Measurements from ENCODE around the gene ELOVL3.

ELOVL3 gene, protein sequence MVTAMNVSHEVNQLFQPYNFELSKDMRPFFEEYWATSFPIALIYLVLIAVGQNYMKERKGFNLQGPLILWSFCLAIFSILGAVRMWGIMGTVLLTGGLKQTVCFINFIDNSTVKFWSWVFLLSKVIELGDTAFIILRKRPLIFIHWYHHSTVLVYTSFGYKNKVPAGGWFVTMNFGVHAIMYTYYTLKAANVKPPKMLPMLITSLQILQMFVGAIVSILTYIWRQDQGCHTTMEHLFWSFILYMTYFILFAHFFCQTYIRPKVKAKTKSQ
- long read RNA-seq, result 0 reads

DNA sequence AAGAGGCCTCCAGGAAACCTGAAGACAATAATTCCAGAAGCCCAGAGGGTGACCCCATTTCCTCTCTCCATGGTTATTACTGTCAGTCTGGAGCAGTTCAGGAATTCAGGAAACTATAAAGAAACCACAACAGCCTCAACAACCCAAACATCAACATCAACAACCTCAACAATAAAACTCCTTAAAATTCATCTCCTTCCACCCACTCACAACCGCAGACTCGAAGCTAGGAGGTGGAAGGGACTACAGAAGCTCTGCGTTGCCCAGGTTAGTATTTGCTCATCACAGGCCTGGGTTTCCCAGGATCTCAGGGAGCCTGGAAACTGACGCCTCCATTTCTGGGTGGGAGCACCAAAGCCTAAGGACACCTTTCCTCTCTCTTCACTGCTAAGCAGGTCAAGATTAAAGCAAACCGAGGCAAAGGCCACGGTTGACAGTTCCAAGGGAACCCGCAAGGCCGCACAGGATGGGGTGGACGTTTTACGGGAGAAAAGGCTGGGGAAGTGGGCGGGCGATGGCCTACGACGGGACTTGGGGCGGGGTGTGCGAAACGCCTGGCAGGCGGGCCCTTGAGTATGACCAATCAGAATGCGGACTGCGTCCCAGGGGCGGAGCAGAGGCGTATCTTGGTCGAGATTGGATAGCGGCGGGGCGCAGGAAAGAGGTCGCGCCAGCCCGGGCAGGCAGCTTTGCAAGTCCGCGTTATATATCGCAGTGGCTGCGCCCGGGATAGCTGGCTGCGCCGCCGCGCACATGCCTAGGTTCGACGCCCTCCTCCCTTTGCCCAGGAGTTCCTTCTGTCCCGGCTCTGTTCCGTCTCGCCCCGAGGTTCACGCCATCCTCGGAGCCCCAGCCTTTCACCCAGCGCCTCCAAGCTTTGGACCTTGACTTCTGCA, at the start of gene ELOVL3:
TSS of gene ELOVL3 (plus strand) at position 654 of the 896 bp plus-strand sequence. CDS start 250 bp downstream, outside the sequence.
- H3K27me3 ChIP-seq (ENCODE audit: insufficient read depth, poor library complexity, severe bottlenecking), result peaks cover 5% of the 10 kb centered on the region
- H3K4me3 ChIP-seq (replicated peaks; ENCODE audit: insufficient read depth, low read length), result peak within 1 kb of the TSS; percentile 40
- DNase-seq (ENCODE audit: low read depth in 1 of 2, low spot score in 1 of 2), result peak; percentile 84 to 85
- peak within 1 kb of the TSS; percentile 52 for H3K27ac ChIP-seq (replicated peaks)
- no peak for TF ChIP-seq REST (IDR thresholded peaks at IDR 0.05; ENCODE audit: insufficient replicate concordance, low read depth)
- TF ChIP-seq, protein P1, sequence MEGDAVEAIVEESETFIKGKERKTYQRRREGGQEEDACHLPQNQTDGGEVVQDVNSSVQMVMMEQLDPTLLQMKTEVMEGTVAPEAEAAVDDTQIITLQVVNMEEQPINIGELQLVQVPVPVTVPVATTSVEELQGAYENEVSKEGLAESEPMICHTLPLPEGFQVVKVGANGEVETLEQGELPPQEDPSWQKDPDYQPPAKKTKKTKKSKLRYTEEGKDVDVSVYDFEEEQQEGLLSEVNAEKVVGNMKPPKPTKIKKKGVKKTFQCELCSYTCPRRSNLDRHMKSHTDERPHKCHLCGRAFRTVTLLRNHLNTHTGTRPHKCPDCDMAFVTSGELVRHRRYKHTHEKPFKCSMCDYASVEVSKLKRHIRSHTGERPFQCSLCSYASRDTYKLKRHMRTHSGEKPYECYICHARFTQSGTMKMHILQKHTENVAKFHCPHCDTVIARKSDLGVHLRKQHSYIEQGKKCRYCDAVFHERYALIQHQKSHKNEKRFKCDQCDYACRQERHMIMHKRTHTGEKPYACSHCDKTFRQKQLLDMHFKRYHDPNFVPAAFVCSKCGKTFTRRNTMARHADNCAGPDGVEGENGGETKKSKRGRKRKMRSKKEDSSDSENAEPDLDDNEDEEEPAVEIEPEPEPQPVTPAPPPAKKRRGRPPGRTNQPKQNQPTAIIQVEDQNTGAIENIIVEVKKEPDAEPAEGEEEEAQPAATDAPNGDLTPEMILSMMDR (IDR thresholded peaks at IDR 0.05; ENCODE audit: insufficient read depth, low read length), result no peak
- TF ChIP-seq POLR2AphosphoS5 (IDR thresholded peaks at IDR 0.05; ENCODE audit: low read depth), result no peak

DNA sequence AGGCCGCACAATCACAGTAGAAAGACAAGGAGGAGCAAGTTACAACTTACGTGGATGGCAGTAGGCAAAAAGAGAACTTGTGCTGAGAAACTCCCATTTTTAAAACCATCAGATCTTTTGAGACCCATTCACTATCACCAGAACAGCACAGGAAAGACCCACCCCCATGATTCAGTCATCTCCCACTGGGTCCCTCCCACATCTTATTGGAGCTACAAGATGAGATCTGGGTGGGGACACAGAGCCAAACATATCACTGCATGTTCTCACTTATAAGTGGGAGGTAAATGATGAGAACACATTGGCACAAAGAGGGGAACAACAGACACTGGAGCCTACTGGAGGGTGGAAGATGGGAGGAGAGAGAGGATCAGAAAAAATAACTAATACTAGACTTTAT, 41.5 kb upstream of the ELOVL3 start:
- H3K27ac ChIP-seq (replicated peaks), result no peak overlapping the region
- DNase-seq (ENCODE audit: low read depth in 1 of 2, low spot score in 1 of 2), result no peak
- TF ChIP-seq SPI1 (IDR thresholded peaks at IDR 0.05; ENCODE audit: borderline replicate concordance, low read depth) (no peak), GABPA (IDR thresholded peaks at IDR 0.05; ENCODE audit: low read depth) (no peak), REST (IDR thresholded peaks at IDR 0.05; ENCODE audit: insufficient replicate concordance, low read depth) (no peak), POLR2AphosphoS5 (IDR thresholded peaks at IDR 0.05; ENCODE audit: low read depth) (no peak)
- TF ChIP-seq, protein P1 (IDR thresholded peaks at IDR 0.05; ENCODE audit: insufficient read depth, low read length), result no peak
- no peaks in the 10 kb centered on the region for H3K27me3 ChIP-seq (ENCODE audit: insufficient read depth, poor library complexity, severe bottlenecking)
- no peak overlapping the region for H3K4me3 ChIP-seq (replicated peaks; ENCODE audit: insufficient read depth, low read length)

GRCh38 chr10:102185272-102185671, 40.8 kb upstream of the ELOVL3 start:
- TF ChIP-seq SPI1 (IDR thresholded peaks at IDR 0.05; ENCODE audit: borderline replicate concordance, low read depth) (no peak), REST (IDR thresholded peaks at IDR 0.05; ENCODE audit: insufficient replicate concordance, low read depth) (no peak), GABPA (IDR thresholded peaks at IDR 0.05; ENCODE audit: low read depth) (no peak), POLR2AphosphoS5 (IDR thresholded peaks at IDR 0.05; ENCODE audit: low read depth) (no peak)
- TF ChIP-seq, protein P1 (IDR thresholded peaks at IDR 0.05; ENCODE audit: insufficient read depth, low read length), result no peak
- DNase-seq (ENCODE audit: low read depth in 1 of 2, low spot score in 1 of 2), result no peak
- no peak overlapping the region for H3K4me3 ChIP-seq (replicated peaks; ENCODE audit: insufficient read depth, low read length)
- H3K27me3 ChIP-seq (ENCODE audit: insufficient read depth, poor library complexity, severe bottlenecking), result no peaks in the 10 kb centered on the region
- no peak overlapping the region for H3K27ac ChIP-seq (replicated peaks)
